A549 treated with CpdA at 1 μM for 4 hours (cell line): ENCODE data around the gene CCL7. TPM values are rescaled to one million over a fixed set of nuclear protein-coding genes. Genes with fewer than 3 reads are reported as not detected.

Experiments
- total RNA-seq: library from RNA; stranded (reverse); fragments of 200-300 nt; extraction: Qiagen RNA extraction; gene quantifications from 5 replicates; pipeline ENCODE4 v1.2.3, GENCODE V29; 2022; ENCODE audit warnings: low read depth

The CCL7 gene
- 0.19 to 0.82 TPM (median 0.61 TPM) in 5 replicates for total RNA-seq

DNA sequence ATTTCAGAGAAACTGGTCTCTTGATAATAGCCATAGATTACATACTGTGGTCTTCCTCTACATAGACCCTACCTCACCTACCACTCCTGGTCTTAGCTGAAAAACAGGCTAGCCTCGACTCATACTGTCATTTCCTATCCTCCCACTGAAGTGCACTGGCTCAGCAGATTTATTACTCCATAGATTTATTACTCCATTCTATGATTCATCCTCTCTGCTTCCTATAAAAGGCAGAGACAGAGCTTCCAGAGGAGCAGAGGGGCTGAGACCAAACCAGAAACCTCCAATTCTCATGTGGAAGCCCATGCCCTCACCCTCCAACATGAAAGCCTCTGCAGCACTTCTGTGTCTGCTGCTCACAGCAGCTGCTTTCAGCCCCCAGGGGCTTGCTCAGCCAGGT, at the start of gene CCL7:
TSS of gene CCL7 (plus strand) at position 253 of the 400 bp plus-strand sequence. CDS start at position 323, 70 bp downstream.

GRCh38 chr17:34254651-34255380, 15.2 kb upstream of the CCL7 start, which contains the start of gene CCL2:
Gene CCL2 (plus strand): TSS chr17:34255285. CDS start chr17:34255350, 65 bp downstream.

DNA sequence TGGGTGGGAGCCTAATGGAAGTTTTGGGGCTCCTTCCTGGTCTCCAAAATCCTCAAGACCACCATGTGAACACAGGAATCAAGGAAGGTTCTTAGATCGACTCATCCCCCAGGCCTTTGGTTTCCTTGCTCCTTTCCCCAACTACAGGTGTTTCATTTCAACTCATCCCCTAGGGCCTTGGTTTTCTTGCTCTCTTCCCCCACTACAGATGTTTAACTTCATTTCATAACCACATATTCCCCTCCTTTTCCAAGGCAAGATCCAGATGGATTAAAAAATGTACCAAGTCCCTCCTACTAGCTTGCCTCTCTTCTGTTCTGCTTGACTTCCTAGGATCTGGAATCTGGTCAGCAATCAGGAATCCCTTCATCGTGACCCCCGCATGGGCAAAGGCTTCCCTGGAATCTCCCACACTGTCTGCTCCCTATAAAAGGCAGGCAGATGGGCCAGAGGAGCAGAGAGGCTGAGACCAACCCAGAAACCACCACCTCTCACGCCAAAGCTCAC, 15.3 kb downstream of the CCL7 start, which contains the start of gene CCL11:
TSS of gene CCL11 (plus strand) at position 457 of the 507 bp plus-strand sequence. CDS start 67 bp downstream, outside the sequence.

DNA sequence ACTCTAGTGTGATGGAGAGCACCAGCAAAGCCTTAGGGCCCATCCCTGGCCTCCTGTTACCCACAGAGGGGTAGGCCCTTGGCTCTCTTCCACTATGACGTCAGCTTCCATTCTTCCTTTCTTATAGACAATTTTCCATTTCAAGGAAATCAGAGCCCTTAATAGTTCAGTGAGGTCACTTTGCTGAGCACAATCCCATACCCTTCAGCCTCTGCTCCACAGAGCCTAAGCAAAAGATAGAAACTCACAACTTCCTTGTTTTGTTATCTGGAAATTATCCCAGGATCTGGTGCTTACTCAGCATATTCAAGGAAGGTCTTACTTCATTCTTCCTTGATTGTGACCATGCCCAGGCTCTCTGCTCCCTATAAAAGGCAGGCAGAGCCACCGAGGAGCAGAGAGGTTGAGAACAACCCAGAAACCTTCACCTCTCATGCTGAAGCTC, 49.0 kb downstream of the CCL7 start, which contains the start of gene CCL8:
TSS of gene CCL8 (plus strand) at position 397 of the 445 bp plus-strand sequence. CDS start 67 bp downstream, outside the sequence.

Other genes with a start within 250 kb of the CCL7 start
- gene CCL2, start 14.9 kb upstream of the CCL7 start, total RNA-seq: 57.3 to 87.4 TPM (median 65.1 TPM) in 5 replicates
- not detected in 5 replicates for gene CCL11, start 15.5 kb downstream of the CCL7 start, total RNA-seq
- gene CCL8, start 49.2 kb downstream of the CCL7 start, total RNA-seq: not detected in 5 replicates
- gene CCL13, start 86.3 kb downstream of the CCL7 start, total RNA-seq: not detected in 5 replicates
- not detected in 5 replicates for gene CCL1, start 93.0 kb downstream of the CCL7 start, total RNA-seq